ENCODE results near the gene FBLN2. TPM values are rescaled to one million over a fixed set of nuclear protein-coding genes. Genes with fewer than 3 reads are reported as not detected.

Gene FBLN2
- total and polyA plus RNA-seq, 4 donors, result 4.3 to 43.4 (median 21.1) TPM

GRCh38 chr3:13673207-13673606 lies 124.3 kb downstream of the FBLN2 start:
- no peak for DNase-seq
- Histone ChIP-seq H3K4me3 (no peak overlapping the region), H3K4me1 (ENCODE audit: control insufficient read depth in 5 of 5, insufficient read depth in 5 of 5, low read length in 5 of 5) (no peaks in the 10 kb centered on the region), H3K36me3 (ENCODE audit: control insufficient read depth in 4 of 4, insufficient read depth in 4 of 4, low read length in 4 of 4) (no peaks in the 10 kb centered on the region), H3K9me3 (ENCODE audit: control insufficient read depth in 4 of 4, insufficient read depth in 3 of 4, low read length in 3 of 4) (peaks cover 0 to 6% (median 0%) of the 10 kb centered on the region in 4 donors), H3K27ac (ENCODE audit: low read depth in 1 of 2, low read length in 1 of 2) (no peak overlapping the region), H3K27me3 (ENCODE audit: control insufficient read depth in 3 of 3, insufficient read depth in 3 of 3, low read length in 2 of 3) (no peaks in the 10 kb centered on the region), H3K9ac (ENCODE audit: insufficient read depth in 1 of 2, low read length in 2 of 2) (no peak overlapping the region)
- no peak for TF ChIP-seq CTCF (IDR thresholded peaks at IDR 0.05; ENCODE audit: control extremely low read depth, extremely low read depth)
- WGBS, 2 donors, result 91 to 93% methylated on average over 6 of the region's 6 CpGs
- no peak for ATAC-seq (ENCODE audit: insufficient read depth, low FRiP score)

GRCh38 chr3:13674538-13675185 lies 125.7 kb downstream of the FBLN2 start:
- no peak overlapping the region for H3K9ac ChIP-seq (ENCODE audit: insufficient read depth in 1 of 2, low read length in 2 of 2)
- H3K27me3 ChIP-seq (ENCODE audit: control insufficient read depth in 3 of 3, insufficient read depth in 3 of 3, low read length in 2 of 3), result no peaks in the 10 kb centered on the region
- 73 to 74% methylated on average over 10 of the region's 10 CpGs for WGBS, 2 donors
- H3K9me3 ChIP-seq (ENCODE audit: control insufficient read depth in 4 of 4, insufficient read depth in 3 of 4, low read length in 3 of 4), result peaks cover 0 to 6% (median 0%) of the 10 kb centered on the region in 4 donors
- H3K36me3 ChIP-seq (ENCODE audit: control insufficient read depth in 4 of 4, insufficient read depth in 4 of 4, low read length in 4 of 4), result no peaks in the 10 kb centered on the region
- H3K27ac ChIP-seq (ENCODE audit: low read depth in 1 of 2, low read length in 1 of 2), result no peak overlapping the region
- no peak for ATAC-seq (ENCODE audit: insufficient read depth, low FRiP score)
- H3K4me1 ChIP-seq (ENCODE audit: control insufficient read depth in 5 of 5, insufficient read depth in 5 of 5, low read length in 5 of 5), result no peaks in the 10 kb centered on the region
- H3K4me3 ChIP-seq, result no peak overlapping the region
- TF ChIP-seq CTCF (IDR thresholded peaks at IDR 0.05; ENCODE audit: control extremely low read depth, extremely low read depth), result no peak
- DNase-seq, result no peak

GRCh38 chr3:13676356-13677017 lies 127.6 kb downstream of the FBLN2 start:
- Histone ChIP-seq H3K27ac (ENCODE audit: low read depth in 1 of 2, low read length in 1 of 2) (no peak overlapping the region), H3K9ac (ENCODE audit: insufficient read depth in 1 of 2, low read length in 2 of 2) (no peak overlapping the region), H3K36me3 (ENCODE audit: control insufficient read depth in 4 of 4, insufficient read depth in 4 of 4, low read length in 4 of 4) (no peaks in the 10 kb centered on the region), H3K4me1 (ENCODE audit: control insufficient read depth in 5 of 5, insufficient read depth in 5 of 5, low read length in 5 of 5) (no peaks in the 10 kb centered on the region), H3K27me3 (ENCODE audit: control insufficient read depth in 3 of 3, insufficient read depth in 3 of 3, low read length in 2 of 3) (no peaks in the 10 kb centered on the region), H3K4me3 (no peak overlapping the region), H3K9me3 (ENCODE audit: control insufficient read depth in 4 of 4, insufficient read depth in 3 of 4, low read length in 3 of 4) (no peaks in the 10 kb centered on the region)
- 77 to 88% methylated on average over 9 of the region's 9 CpGs for WGBS, 2 donors
- ATAC-seq (ENCODE audit: insufficient read depth, low FRiP score) (no peak), DNase-seq (no peak)
- TF ChIP-seq CTCF (IDR thresholded peaks at IDR 0.05; ENCODE audit: control extremely low read depth, extremely low read depth), result no peak

Data from lung (tissue), 12 donors.